GM23338 (cell line): ENCODE results near the gene HSD17B7. TPM values are rescaled to one million over a fixed set of nuclear protein-coding genes. Genes with fewer than 3 reads are reported as not detected.

Experiments
- ATAC-seq: fragments of 200-7000 bp; cut with Tn5 transposase; 3 replicates; pipeline ENCODE4 v1.9.1; 2020
- DNase-seq: peaks from one replicate; pipeline ENCODE4 v3.0.0-alpha.2; 2015; ENCODE audit warnings: low spot score
- H2AFZ ChIP-seq: fragments of 200-600 bp; sonication (generic); 2 replicates; pipeline ENCODE4 v1.8.0; 2016; ENCODE audit warnings: antibody characterized with exemption, mild to moderate bottlenecking, moderate library complexity
- H3F3A ChIP-seq: fragments of 200-600 bp; sonication (generic); replicated peaks from 2 replicates; pipeline ENCODE4 v1.8.0; 2017; ENCODE audit warnings: antibody characterized with exemption, mixed run types, low read depth
- H3K27ac ChIP-seq: fragments of 200-600 bp; sonication (generic); 2 replicates; pipeline ENCODE4 v1.6.1; 2016; ENCODE audit warnings: low read depth
- H3K27me3 ChIP-seq: fragments of 200-600 bp; sonication (generic); 2 replicates; pipeline ENCODE4 v1.8.0; 2016; ENCODE audit warnings: mild to moderate bottlenecking, mixed run types, moderate library complexity; ENCODE audit not compliant: insufficient read depth
- H3K36me3 ChIP-seq: fragments of 200-600 bp; sonication (generic); 2 replicates; pipeline ENCODE4 v1.8.0; 2016; ENCODE audit warnings: mild to moderate bottlenecking; ENCODE audit not compliant: insufficient read depth
- H3K4me1 ChIP-seq: fragments of 200-600 bp; sonication (generic); 2 replicates; pipeline ENCODE4 v1.8.0; 2016; ENCODE audit warnings: mild to moderate bottlenecking, moderate library complexity; ENCODE audit not compliant: insufficient read depth
- H3K4me2 ChIP-seq: fragments of 200-600 bp; sonication (generic); 2 replicates; pipeline ENCODE4 v1.7.1; 2017; ENCODE audit warnings: mixed run types
- H3K4me3 ChIP-seq: fragments of 200-600 bp; sonication (generic); 2 replicates; pipeline ENCODE4 v1.6.1; 2016; ENCODE audit warnings: mixed run types
- H3K79me2 ChIP-seq: fragments of 200-600 bp; sonication (generic); replicated peaks from 2 replicates; pipeline ENCODE4 v1.8.0; 2017; ENCODE audit warnings: mild to moderate bottlenecking; ENCODE audit not compliant: insufficient read depth
- H3K9me2 ChIP-seq: fragments of 200-600 bp; sonication (generic); 2 replicates; pipeline ENCODE4 v1.8.0; 2017; ENCODE audit not compliant: insufficient read depth
- H4K20me1 ChIP-seq: fragments of 200-600 bp; sonication (generic); replicated peaks from 2 replicates; pipeline ENCODE4 v1.8.0; 2017; ENCODE audit warnings: mild to moderate bottlenecking; ENCODE audit not compliant: insufficient read depth
- H3K27ac Mint-ChIP-seq: 2 replicates; pipeline ENCODE4 v1.8.0; 2020; ENCODE audit warnings: inconsistent platforms, mild to moderate bottlenecking, moderate library complexity, mixed read lengths
- H3K27me3 Mint-ChIP-seq: 3 replicates; pipeline ENCODE4 v1.8.0; 2022; ENCODE audit warnings: low read depth, mild to moderate bottlenecking, moderate library complexity, mixed read lengths, inconsistent platforms; ENCODE audit not compliant: insufficient read depth, poor library complexity
- H3K36me3 Mint-ChIP-seq: 3 replicates; pipeline ENCODE4 v1.8.0; 2021; ENCODE audit warnings: low read depth, mild to moderate bottlenecking, inconsistent platforms, moderate library complexity, mixed read lengths
- H3K4me1 Mint-ChIP-seq: 3 replicates; pipeline ENCODE4 v1.8.0; 2020; ENCODE audit warnings: mild to moderate bottlenecking, inconsistent platforms, mixed read lengths
- H3K4me3 Mint-ChIP-seq: 3 replicates; pipeline ENCODE4 v1.8.0; 2021; ENCODE audit warnings: moderate library complexity, mild to moderate bottlenecking, inconsistent platforms, mixed read lengths
- H3K9me3 Mint-ChIP-seq: 3 replicates; pipeline ENCODE4 v1.8.0; 2020; ENCODE audit warnings: moderate library complexity, mild to moderate bottlenecking, inconsistent platforms, mixed read lengths
- CTCF ChIP-seq, 2 experiments: fragments of 200-600 bp in 1 of 2; sonication (generic) in 1 of 2; conservative IDR thresholded peaks; 2 replicates each; pipeline versions ENCODE4 v1.5.1 to v1.6.1; 2016 to 2017; ENCODE audit warnings: antibody characterized with exemption in 2 of 2, low read depth in 2 of 2, mild to moderate bottlenecking in 2 of 2, moderate library complexity in 1 of 2
- ZNF114 ChIP-seq: fragments of 250-450 bp; sonication (Bioruptor Pico); IDR thresholded peaks from 2 replicates; pipeline ENCODE4 v1.5.0; 2020; ENCODE audit warnings: mild to moderate bottlenecking, moderate library complexity
- ZNF462 ChIP-seq: fragments of 250-450 bp; sonication (Bioruptor Pico); IDR thresholded peaks from 2 replicates; pipeline ENCODE4 v1.5.0; 2020; ENCODE audit warnings: mild to moderate bottlenecking, moderate library complexity
- polyA plus RNA-seq: library from polyadenylated mRNA; unstranded; fragments of >200 nt; fragmentation: Nextera tagmentation; extraction: Ambion mirVana; gene quantifications from 2 replicates; pipeline ENCODE4 v1.2.1, GENCODE V29; 2016
- total RNA-seq: library from RNA; depleted of rRNA; stranded (reverse); fragments of >200 nt; shearing (Covaris generic); gene quantifications from 2 replicates; pipeline ENCODE4 v1.2.3, GENCODE V29; 2014

Gene HSD17B7
- total and polyA plus RNA-seq, 2 experiments from 2014 or later, result 30.9 to 31.9 TPM

- Histone ChIP-seq H3K4me2 (no peak overlapping the region), H4K20me1 (no peaks in the 10 kb centered on the region), H3K79me2 (no peaks in the 10 kb centered on the region), H3K27me3 (no peaks in the 10 kb centered on the region), H3K36me3 (peaks cover 11% of the 10 kb centered on the region; the same call in 1 of the 2 replicates), H3K9me2 (peaks cover 5% of the 10 kb centered on the region; the same call in 1 of the 2 replicates), H3K4me1 (peaks cover 6% of the 10 kb centered on the region; the same call in 1 of the 2 replicates), H3K4me3 (no peak overlapping the region), H2AFZ (peak overlapping the region; percentile 52; the same call in 1 of the 2 replicates), H3F3A (no peaks in the 10 kb centered on the region), H3K27ac (no peak overlapping the region)
- Mint-ChIP-seq H3K36me3 (peaks cover 6% of the 10 kb centered on the region), H3K9me3 (peaks cover 14% of the 10 kb centered on the region; the same call in 2 of the 3 replicates), H3K4me3 (no peak overlapping the region), H3K27ac (no peak overlapping the region), H3K4me1 (peaks cover 8% of the 10 kb centered on the region; the same call in 2 of the 3 replicates), H3K27me3 (peaks cover 5% of the 10 kb centered on the region)
- no peak for ATAC-seq
- no peak for TF ChIP-seq ZNF462 (CRISPR knock-in tag)
- TF ChIP-seq ZNF114 (CRISPR knock-in tag), result no peak
- TF ChIP-seq CTCF (conservative IDR thresholded peaks at IDR 0.05; ENCODE audit: low read depth in 2 of 2), result no peak
- no peak for DNase-seq
These were observed 44.8 kb downstream of the HSD17B7 start for GRCh38 chr1:162835157-162835899.
